GM21367 (cell line): ENCODE data around the gene TLE6.
"Not testable (repeated sequence)": the region's sequence is repeated elsewhere in the genome, so short reads cannot be mapped to it uniquely, and the experiment has no call there.

Source experiments
- ATAC-seq: cut with Tn5 transposase; IDR thresholded peaks from one replicate; pipeline ENCODE4 v1.9.1; 2021; ENCODE audit not compliant: unreplicated experiment

Gene TLE6

DNA sequence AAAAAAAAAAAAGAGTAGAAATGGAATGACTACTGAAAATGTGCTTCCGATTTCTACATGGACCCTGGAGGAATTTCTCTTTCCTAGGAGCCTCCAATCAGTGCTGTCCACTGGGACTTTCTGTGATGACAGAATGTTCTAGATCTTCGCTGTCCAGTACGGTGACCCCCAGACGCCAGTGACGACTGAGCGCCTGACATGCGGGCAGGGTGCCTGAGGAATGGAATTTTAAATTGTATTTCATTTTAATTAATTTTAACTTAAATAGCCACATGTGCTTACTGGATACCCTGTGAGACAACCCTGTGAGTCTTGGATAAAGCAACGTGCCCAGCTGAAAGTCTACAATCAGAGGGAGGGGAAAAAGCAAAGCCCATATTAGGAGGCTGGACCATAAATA lies 4.1 kb upstream of the TLE6 start:
- no peak for ATAC-seq

DNA sequence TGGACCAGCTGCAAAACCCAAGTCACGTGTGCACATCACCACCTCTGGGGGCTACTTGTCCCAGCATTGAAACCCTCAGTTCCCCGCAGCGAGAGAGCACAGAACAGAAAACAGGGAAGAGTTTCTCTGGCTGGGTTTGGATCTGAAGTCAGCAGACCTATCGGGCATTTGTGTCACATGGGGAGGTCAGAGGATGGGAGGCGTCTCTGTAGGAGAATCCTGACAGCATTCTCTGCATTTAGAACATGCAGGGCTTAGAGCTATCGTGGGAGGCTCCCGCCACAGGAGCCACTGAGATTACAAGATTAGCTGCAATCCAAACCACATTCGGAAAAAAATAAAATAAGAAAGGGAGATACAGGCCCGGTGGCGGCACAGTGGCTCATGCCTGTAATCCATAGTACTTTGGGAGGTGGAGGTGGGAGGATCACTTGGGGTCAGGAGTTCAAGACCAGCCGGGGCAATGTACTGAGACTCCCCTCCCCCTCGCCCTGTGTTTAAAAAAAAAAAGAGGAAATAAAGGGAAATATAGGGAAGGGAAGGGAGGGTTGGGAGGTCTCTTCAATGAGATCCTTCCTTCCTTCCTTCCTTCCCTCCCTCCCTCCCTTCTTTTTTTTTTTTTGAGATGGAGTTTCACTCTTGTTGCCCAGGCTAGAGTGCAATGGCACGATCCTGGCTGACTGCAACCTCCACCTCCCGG lies 2.9 kb upstream of the TLE6 start:
- ATAC-seq, result no peak

DNA sequence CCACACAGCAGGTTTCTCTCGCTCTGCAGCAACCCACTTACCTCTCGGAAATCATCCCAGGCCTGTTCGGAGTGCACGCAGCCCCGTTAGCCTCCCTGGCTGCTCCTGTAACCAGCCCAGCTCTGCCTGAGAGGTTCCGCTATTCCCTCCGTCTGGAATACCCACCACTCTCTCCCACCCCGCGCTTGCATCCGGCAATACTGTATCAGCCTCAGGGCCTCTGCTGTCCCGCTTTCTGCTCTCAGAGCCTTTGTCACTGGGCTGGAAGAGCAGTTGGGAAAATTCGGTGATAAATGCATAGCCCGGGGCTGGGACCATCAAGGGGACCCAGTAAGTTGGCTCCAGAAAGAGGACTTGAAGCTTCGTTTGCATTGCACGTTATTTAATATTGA lies 759 bp upstream of the TLE6 start:
- ATAC-seq, result no peak

DNA sequence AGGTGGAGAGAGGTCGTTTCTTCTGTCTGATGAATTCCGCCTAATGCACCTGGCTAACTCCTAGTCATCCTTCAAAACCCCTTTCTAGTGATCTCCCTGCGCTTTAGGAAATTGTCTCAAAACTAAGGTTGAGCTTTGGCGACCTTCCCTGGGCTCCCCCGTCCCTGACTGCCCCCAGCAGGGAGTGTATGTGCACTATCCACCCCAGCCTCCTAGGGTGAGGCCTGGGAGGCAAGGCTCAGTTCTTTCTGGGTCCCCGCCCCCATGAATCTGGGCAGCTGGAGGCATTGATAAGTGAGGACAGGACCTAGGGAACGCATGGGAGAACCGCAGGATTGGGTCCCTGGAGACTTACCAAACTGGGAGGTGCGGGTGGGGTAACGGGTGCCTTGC lies 378 bp downstream of the TLE6 start:
- no peak for ATAC-seq

DNA sequence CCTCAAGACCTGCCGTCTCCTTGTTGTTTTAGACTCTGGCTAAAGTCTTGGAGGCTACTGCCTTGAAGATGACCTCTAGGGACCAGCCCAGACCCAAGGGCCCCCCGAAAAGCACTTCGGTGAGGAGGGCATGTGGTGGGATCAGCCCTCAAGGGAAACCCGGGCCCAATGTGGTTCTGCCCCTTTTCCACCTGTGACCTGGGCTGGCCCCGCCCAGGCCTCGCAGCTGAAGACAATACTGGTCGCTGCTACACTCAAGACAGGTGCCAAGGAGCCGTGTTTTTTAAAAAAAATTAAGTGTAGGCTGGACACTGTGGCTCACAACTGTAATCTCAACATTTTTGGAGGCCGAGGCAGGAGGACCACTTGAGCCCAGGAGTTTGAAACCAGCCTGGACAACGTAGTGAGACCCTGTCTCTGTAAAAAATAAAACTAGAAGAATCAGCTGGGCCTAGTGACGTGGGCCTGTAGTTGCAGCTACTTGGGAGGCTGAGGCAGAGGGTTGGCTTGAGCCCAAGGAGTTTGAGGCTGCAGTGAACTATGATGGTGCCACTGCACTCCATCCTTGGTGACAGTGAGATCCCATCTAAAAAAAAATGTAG lies 903 bp downstream of the TLE6 start:
- no peak for ATAC-seq

DNA sequence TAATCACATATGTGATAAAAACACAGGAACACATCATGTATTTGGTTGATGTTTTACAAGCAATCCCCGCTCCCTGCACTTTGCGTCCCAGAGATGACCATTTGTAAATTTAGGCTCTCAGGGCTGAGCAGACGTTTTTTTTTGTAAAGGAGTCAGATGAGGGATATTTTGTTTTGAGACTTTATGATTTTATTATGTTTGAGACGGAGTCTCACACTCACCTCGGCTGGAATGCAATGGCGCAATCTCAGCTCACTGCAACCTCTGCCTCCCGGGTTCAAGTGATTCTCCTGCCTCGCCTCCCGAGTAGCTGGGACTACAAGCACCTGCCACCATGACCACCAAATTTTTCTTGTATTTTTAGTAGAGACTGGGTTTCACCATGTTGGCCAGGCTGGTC lies 1.4 kb downstream of the TLE6 start:
- no peak for ATAC-seq

DNA sequence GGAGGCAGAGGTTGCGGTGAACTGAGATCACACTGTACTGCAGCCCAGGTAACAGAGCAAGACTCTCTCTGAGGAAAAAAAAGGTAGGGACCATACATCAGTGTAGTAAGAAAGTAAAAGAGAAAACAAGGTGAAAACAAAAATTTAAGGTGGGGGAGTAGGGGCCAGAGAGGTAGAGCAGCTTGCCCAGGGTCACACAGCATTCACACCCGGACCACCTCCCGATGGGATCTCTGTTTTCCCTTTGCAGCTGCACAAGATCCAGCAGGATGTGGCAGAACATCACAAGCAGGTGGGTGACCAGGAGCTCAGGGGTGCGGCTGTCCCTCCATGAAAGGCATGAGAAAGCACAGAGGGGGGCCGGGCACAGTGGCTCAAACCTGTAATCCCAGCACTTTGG lies 4.5 kb downstream of the TLE6 start:
- no peak for ATAC-seq

DNA sequence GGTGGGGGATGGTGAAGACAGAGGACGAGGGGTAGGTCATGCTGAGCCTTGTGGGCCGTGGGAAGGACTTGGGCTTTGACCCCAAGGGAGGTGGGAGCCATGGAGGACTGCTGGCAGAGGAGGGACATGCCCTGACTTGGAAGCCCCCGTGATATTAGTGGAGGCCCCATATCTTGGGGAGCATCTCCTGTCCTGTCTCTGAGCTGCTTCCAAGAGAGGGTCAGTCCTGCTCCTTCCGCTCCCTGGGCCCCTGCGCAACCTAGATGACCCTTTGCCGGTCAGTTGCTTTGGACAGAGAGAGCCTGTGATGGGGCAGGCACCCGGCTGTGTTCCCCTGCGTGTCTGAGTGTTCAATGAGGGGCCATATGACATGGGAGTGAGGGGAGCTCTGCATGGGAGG lies 5.2 kb downstream of the TLE6 start:
- no peak for ATAC-seq

DNA sequence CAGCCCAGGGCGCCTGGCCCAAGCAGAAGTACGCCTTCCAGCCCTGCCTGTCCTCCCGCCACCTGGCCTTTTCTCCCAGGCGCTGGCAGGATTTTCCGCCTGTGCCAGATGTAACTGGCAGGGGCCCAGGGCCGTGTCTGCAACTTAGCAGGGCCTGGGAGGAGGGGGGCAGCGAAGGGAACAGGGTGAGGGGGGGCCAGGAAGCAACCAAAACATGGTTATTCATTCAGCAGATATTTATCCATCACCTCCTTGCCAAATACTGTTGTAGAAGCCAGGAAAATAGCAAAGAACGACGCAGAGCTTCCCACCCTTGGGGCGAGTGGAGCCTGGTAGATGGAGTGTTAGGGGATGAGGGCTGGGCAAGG lies 5.6 kb downstream of the TLE6 start:
- ATAC-seq, result no peak

DNA sequence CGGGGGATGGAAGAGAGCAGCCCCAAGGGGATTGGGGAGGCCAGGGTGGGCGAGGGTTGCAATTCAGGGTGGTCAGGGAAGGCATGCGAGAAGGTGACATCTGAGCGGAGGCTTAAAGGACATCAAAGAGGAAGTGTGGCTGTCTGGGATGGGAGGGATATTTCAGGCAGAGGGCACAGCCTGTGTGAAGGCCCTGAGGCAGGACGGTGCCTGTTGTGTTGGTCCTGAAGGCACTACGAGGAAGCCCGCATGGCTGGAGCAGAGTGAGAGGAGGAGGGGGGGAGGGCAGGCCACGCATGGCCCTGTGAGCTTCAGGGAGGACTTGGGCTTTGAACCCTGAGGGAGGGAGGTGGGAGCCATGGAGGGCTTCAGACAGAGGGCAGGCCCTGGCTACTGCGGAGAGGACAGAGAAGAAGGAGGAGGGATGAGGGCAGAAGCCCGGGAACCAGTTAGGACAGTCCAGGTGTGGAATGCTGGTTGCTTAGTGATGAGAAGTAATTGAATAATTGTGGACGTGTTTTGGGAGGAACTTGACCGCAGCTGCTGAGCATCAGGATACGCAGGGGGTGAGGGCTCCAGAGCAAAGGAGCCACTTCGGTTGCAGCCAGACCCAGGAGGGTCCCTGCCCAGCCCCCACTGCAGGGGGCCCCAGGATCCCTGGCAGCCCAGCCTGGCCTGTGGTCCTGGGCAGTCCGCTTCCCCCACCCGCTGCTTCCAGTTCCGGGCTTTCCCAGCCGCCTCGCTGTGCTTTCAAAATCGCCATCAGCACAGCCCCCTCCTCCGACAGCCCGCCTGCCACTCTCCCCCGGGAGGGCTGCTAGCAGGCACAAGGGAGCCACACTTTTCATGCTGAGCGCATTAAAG lies 6.2 kb downstream of the TLE6 start:
- ATAC-seq, result no peak

DNA sequence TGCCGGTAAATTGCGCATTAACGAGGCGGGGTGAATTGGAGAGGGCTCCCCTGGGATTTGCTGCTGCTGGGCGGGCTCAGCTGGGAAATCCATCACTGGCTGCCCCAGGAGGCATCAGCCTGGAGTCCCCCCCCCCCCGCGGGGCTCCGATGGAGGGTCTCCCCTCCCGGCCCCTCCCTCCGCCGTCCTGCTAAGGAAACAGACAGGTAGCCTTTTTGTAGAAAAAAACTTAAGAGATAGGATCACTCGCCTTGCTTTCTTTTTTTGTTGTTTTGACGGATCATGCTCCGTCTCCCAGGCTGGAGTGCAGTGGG lies 6.8 kb downstream of the TLE6 start:
- ATAC-seq, result no peak

DNA sequence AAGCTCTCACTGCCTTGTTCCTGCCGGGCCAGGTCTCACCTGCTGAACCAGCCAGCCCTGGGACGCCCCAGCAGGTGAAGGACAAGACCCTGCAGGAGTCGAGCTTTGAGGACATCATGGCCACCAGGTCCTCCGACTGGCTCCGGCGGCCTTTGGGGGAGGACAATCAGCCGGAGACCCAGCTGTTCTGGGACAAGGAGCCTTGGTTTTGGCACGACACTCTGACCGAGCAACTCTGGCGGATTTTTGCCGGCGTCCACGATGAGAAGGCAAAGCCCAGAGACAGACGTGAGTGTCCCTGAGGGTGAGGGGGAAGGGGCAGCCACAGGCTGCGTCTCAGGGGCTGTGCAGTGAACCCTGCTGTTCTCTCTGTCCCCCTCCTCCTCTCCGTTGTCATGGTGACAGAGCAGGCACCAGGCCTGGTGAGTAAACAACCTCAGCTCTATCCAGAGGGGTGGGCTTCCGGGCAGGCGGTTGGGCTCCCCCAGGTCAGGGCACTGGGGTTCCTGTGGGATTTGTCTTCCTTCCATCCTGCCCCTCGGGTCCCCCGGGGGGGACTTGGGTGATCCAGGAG lies 9.7 kb downstream of the TLE6 start:
- ATAC-seq, result no peak

DNA sequence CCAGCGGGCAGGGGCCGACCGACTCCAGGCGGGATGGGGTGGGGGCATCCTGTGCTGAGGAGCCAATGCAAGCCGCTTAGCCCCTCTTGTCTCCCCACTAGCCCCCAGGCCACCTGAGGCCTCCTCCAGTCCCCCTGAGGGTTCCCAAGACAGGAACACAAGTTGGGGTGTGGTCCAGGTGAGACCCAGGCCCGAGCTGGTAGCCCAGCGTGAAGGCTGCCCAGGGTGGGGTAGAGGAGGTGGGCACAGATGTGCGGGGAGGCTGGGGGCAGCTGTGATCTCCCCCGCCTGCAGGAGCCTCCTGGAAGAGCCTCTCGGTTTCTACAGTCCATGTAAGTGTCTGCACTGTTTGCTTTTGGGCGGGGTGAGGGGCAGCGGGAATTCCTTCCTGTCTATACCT lies 10.4 kb downstream of the TLE6 start:
- ATAC-seq, result no peak

DNA sequence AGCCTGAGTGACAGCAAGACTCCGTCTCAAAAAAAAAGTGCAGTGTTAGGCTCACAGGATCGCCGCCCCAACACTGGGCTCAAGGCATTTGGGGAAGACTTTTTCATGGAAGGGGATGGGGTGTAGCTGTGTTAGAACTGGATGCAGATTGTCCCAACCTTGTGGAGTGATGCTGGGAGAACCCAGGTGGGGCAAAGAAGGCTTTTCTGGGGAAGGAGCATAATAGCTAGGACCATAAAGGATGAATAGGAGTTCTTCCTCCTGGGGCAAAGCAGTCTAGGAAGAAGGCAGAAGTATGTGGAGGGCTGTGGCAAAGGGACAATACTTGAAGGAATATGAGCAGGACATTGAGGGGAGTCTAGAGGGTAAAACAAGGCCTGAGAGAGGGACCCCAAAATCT lies 11.2 kb downstream of the TLE6 start:
- no peak for ATAC-seq

DNA sequence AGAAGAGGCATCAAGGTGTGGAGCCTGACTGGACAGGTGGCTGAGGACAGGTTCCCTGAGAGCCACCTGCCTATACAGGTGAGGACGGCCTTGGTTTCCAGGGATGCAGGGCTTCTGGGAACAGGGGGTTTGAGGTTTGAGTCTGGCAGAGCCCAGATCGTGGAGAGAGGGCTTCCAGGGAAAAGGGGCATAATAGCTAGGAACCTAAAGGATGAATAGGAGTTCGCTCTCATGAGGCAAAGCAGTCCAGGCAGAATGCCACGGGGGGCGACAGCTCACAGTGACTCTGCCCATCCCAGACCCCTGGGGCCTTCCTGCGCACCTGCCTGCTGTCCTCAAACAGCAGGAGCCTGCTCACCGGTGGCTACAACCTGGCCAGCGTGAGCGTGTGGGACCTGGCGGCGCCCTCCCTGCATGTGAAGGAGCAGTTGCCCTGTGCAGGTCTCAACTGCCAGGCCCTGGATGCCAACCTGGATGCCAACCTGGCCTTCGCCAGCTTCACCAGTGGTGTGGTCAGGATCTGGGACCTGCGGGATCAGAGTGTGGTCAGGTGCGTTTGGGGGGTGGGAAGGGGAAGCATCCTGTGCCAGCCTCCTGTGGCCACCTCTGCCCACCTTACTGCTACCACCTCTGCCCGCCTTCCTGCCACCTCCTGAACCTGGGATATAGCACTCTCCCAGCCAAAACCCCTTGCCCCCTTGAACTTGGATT lies 12.0 kb downstream of the TLE6 start:
- no peak for ATAC-seq

DNA sequence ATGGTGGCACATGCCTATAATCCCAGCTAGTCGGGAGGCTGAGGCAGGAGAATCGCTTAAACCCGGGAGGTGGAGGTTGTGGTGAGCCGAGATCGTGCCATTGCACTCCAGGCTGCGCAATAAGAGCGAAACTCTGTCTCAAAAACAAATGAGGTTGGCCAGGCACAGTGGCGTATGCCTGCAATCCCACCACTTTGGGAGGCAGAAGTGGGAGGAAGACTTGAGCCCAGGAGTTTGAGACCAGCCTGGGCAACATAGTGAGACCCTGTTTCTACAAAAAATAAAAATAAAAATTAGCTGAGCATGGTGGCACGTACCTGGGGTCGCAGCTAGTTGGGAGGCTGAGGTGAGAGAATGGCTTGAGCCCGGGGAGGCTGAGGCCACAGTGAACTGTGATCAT lies 15.0 kb downstream of the TLE6 start:
- not testable (repeated sequence) for ATAC-seq

DNA sequence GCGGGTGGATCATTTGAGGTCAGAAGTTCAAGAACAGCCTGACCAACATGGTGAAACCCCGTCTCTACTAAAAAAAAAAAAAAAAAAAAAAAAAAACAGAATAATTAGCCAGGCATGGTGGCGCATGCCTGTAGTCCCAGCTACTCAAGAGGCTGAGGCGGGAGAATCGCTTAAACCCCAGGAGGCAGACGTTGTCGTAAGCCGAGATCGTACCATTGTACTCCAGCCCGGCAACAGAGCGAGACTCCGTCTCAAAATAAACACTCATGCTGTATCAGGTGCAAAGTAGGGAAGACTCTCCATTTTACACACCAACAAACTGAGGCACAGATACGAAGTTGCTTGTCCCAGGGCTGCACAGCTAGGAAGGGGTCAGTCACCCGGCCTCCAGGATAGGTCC lies 15.6 kb downstream of the TLE6 start:
- no peak for ATAC-seq

DNA sequence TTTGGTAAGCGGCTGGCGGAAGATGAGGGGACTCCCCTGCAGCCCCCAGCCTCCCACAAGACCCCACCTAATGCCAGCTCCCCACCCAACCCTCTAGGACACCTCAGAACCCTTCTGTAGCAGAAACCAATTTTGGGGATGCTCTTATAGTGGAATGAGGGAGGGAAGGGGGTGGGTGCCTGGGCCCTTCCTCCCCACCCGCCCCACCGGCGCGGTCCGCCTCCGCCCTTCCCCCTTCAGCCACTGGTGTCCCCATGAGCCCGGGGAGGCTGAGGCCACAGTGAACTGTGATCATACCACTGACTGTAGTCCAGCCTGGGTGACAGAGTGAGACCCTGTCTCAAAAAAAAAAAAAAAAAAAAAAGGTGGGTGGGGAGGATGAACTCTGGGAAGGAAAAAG lies 16.2 kb downstream of the TLE6 start:
- ATAC-seq, result no peak

DNA sequence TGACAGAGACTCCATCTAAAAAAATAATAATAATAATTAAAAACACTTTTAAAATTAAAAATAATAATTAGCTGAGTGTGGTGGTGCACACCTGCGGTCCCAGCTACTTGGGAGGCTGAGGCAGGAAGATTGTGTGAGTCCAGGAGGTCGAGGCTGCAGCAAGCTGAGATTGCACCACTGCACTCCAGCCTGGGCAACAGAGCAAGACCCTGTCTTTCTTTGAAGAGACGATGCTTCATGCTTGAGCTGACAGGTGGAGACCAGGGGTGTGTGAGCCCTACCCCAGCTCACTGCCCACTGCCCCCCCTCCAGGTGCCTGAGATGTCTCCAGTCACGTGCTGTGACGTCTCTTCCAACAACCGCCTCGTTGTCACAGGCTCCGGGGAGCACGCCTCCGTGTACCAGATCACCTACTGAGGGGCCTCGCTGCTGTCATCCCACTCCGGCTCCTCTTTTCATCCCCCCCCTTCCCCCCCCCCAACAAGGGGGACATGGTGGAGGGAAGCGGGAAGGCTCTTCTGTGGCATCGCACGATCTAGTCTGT lies 17.3 kb downstream of the TLE6 start:
- ATAC-seq, result no peak

DNA sequence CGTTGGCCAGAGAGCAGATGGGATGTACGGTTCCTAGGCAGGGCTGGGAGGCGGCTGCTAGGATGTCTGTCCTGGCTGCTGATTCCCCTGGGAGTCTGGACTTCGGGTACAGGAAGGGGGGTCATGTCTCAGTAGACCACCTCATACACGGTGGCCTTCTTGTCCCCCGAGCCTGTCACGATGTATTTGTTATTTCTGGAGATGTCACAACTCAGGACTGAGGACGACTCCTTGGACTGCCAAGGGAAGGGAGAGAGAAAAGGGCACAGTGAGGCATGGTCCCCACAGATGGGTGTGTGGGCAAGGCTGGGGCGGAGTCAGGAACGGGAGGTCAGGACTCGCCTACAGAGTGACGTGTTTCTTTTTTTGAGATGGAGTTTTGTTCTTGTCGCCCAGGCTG lies 20.4 kb downstream of the TLE6 start:
- no peak for ATAC-seq

DNA sequence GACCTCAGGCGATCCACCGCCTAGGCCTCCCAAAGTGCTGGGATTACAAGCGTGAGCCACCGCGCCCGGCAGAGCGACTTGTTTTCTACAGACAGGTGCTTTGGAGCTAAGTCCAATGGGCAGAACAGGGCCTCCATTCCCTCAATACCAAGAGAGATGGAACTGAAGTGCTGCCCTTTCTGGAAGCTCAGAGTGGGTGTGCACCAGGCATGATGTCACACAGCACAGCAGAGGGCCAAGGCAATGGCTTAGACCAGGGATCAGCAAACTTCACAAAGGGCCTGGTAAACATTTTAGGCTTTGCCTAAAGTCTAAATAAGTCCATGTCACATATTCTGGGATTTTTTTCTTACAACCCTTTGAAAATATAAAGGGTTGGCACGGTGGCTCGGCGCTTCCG lies 21.3 kb downstream of the TLE6 start:
- no peak for ATAC-seq
